HL-60/S4 treated with phorbol 12-myristate 13-acetate at 8.2 ng/mL for 4 days and 3 days (cell line): ENCODE data around the gene JAM2.
"Not testable (repeated sequence)": the region's sequence is repeated elsewhere in the genome, so short reads cannot be mapped to it uniquely, and the experiment has no call there.

Source experiments
- in situ Hi-C: fragments of 300-500 bp; cut with MboI; formaldehyde crosslinking; loops from 2 replicates; pipeline ENCODE4 v1.15.0; 2022; ENCODE audit warnings: low sequenced_read_pairs

The JAM2 gene, protein sequence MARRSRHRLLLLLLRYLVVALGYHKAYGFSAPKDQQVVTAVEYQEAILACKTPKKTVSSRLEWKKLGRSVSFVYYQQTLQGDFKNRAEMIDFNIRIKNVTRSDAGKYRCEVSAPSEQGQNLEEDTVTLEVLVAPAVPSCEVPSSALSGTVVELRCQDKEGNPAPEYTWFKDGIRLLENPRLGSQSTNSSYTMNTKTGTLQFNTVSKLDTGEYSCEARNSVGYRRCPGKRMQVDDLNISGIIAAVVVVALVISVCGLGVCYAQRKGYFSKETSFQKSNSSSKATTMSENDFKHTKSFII

DNA sequence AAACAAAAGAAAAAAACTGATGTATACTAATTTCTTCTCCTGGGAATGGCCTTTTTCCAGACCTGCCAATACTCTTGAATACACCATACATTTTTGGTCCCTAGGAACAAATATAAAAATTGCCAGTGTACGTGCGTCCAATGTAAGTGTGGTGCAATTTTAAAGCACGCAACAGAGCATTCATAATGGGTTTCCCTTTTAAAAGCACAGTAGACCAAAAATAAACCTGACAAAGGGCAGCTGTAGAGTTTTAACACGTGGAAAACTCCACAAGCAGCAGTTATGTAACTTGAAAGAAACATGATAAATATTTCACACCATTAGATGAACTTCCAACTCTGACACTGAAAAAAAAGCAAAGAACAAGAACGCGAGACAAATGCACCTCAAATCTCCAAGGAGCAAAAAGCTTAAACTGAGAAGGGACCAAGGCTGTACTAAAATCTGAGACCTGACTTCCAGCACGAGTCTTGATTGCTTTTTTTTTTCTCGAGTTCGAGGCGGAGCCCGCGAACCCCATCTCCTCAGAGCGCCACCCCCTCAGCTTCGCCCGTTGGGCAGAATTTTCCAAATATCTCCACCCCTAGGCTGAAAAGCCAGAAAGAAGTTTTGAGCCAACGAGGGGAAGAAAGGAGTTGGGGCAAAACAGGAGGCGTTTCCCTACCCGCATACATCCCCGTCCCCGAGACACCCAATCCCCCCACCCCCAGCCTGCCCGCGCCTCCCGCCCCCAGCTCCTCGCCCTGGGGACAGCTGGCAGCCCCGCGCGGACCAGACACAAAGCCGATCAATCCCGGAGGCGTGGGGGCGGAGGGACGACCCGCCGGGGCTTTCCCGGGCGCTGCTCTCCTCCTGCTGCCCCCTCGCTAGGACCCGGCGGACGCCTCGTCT lies at the start of gene JAM2:
Gene JAM2, plus strand, starts transcription at position 599 of the 891 bp plus-strand sequence. CDS start 564 bp downstream, outside the sequence.
- in situ Hi-C loops: no loop called here

DNA sequence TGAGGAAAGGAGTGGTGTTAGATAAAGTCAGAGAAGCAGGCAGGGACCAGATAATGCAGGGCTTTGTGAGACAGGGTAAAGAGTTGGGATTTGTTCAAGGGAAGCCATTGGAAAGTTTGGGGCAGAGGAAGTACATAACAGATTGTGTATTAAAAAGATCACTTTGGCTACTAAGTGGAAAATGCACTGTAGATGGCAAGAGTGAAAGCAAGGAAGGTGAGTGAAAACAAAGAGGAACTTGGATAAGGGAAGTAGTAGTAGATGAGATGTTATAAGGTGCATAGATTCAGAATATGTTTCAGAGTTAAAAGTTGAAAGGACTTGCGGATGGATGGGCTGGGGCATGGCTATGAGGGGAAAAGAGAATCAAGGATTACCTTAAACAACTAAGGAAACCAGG lies 49.2 kb upstream of the JAM2 start:
- in situ Hi-C loops: no loop called here

DNA sequence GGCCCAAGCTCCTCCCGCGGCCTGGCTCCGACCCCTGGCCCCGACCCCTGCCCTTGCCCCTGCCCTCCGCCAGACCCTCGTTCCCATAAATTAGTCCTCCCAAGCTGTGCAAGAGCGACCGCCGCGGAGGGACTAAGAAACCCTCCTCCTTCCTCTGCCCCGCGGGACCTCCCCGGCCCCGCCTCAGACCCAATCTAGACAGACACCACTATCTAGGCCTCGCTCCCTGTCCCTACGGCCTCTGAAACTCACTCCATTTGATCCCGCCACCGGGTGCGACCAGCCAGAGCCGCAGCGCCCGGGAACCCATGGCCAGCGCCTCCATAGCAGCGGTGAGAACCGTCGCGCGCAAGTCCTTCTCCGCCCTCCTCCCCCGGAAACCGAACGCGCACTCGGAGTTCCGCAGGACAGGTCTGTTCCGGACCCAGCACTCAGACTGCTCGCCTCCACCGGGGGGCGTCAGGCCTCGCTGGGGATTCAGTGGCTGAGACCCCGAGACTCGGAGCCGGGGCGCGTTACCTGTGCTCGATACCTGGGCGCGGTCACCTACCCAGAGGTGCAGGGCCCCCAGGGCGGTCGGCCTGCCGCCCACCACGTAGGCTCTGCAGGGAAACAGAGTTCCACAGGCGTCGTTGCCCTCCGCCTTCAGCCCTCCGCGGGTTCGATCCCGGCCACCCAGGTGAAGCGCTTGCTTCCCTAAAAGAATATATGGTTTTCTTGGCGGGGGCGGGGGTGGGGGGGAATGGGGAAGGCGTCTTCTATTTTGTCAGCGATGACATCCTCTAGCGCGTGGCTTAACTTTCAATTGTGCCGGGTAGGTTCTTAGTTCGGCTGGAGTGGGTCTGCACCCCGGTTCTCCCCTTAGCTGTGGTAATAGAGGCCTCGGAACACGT lies 31.7 kb upstream of the JAM2 start, which contains the start of gene MRPL39:
Gene MRPL39, minus strand, starts transcription at position 331 of the 893 bp plus-strand sequence. Its CDS starts 6 bp downstream, at position 325.
- in situ Hi-C loops: loop anchor here (10.0 to 25.0 kb wide), 2 partner anchors 105 to 257 kb away; no protein-coding TSS in a partner anchor

DNA sequence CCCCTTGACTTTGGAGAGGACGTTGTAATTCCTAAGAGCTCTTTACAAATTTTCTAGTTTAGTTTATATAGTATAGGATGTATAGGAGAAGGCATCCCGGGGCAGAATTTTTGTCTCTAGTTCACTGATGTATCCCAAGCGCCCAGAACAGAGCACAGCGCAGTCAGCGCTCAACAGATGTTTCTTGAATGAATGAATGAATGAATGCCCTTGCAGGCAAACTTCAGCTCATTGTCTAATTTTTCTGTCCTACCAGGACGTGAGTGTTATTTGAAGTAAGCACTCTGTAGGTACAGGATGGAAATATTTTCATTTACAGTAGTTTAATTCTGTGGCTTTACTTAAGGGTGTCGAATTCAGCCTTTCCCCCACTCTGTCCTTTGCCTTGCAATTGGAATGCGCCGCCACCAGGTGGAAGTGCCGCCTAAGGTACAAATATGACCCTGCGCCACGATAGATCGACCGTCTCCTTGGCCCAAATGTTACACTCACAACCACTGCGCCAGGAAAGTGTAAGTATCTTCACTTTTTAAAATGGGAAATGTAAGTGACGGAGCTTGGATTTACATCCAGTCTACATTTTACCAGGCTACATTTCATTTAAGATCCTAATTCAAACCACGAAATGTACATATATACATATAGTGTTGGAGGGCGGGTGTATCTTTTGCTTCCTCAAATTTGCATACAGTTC lies 30.9 kb upstream of the JAM2 start:
- in situ Hi-C loops: loop anchor here (10.0 to 25.0 kb wide), 2 partner anchors 104 to 257 kb away; no protein-coding TSS in a partner anchor

DNA sequence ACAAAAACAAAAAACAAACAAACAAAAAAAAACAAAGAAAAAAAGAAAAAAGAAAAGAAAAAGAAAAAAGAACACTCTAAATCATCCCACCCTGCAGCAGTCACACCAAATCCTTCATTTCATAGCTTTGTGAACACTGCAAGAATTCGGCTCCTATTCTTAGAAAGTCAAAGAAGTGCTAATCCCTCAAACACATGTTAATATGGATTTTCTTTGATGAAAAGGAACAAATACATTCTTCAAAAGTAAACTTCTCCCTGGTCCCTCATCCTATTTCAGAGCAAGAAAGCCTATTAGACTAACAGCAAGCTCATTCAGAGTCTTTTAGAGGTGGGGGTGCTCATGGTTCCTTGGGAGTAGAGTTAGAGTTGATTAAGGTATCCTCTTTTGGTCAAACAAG lies 24.6 kb upstream of the JAM2 start:
- in situ Hi-C loops: loop anchor here (25.0 kb wide), 1 partner anchor 98 kb away; no protein-coding TSS in a partner anchor

DNA sequence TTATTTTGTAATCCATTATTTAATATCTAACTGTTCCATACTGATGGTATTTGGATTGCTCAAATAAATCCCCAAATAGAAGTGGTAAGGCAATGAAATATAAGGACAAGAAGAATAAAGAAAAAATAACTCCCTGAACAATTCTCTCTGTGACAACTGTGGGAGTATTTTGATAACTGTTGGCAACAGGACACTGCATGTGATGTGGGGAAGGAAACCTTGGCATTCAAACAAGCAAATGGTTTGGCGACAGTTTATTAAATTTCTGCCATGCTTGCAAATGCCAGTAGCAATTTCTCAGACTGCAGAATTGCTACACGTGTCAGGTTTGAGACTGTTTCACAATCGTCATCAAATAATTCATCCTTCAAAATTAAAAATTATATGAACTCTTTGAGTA lies 23.2 kb upstream of the JAM2 start:
- in situ Hi-C loops: loop anchor here (25.0 kb wide), 1 partner anchor 96 kb away; no protein-coding TSS in a partner anchor

DNA sequence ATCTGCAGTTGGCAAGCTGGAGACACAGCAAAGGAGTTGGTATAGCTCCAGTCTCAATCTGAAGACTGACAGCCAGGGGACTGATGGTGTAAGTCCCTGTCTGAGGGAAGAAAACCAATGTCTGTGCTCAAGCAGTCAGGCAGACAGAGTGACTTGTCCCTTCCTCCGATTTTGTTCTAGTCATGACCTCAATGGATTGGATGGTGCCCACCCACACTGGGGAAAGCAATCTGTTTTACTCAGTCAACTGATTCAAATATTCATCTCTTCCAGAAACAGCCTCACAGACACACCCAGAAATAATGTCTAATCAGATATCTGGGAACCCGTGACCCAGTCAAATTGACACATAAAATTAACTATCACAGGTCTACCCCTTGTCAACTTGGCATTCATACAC lies 19.9 kb upstream of the JAM2 start:
- in situ Hi-C loops: loop anchor here (25.0 kb wide), 1 partner anchor 93 kb away; no protein-coding TSS in a partner anchor

DNA sequence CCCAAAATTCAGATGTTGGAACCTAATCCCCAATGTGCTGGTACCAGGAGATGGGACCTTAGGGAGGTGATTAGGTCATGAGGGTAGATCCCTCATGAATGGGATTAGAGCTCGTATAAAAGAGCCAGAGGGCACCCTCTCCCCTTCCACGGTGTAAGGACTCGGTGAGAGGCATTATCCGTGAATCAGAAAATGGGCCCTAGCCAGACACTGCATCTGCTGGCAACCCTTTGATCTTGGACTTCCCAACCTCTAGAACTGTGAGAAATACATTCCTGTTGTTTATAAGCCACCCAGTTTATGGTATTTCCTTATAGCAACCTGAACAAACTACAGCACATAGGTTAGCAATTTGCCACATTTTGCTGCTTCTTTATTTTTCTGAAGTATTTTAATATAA lies 14.5 kb upstream of the JAM2 start:
- in situ Hi-C loops: loop anchor here (25.0 kb wide), 1 partner anchor 88 kb away; no protein-coding TSS in a partner anchor

DNA sequence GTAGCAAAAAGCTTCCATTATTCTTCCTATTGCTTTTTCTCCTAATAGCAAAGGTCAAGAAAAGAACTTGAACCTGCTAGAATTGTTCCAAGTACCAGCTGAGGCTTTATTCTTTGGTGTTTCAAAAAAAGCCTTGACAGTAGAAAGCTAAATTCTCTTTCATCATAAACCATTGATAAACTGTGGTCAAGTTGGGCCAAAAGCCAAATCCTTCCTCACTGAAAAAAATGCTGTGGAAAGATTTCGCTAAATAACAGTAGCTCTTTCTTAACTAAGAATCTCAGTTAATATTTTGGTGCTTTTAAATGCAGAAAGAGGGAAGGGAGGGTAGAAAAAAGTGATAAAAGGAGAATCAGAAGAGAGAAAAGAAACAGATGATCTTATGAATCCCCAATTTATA lies 14.0 kb upstream of the JAM2 start:
- in situ Hi-C loops: no loop called here

DNA sequence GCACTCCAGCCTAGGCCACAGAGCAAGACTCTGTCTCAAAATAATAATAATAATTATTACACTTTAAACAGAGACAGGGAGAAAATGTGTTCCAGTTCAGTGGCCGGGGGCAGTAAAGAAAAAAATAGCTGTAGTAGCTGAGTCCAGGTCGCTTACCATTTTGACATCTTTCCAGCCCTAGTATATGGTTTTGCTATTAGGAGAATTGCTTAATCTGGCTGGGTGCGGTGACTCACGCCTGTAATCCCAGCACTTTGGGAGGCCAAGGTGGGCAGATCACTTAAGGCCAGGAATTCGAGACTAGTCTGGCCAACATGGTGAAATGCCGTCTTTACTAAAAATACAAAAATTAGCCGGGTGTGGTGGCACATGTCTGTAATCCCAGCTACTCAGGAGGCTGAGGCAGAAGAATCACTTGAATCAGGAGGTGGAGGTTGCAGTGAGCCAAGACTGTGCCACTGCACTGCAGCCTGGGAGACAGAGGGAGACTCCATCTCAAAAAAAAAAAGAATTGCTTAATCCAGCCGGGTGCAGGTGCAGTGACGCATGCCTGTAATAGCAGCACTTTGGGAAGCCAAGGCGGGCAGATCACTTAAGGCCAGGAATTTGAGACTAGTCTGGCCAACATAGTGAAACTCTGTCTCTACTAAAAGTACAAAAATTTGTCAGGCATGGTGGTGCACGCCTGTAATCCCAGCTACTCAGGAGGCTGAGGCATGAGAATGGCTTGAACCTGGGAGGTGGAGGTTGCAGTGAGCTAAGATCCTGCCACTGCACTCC lies 13.1 kb upstream of the JAM2 start:
- in situ Hi-C loops: not testable (repeated sequence)

DNA sequence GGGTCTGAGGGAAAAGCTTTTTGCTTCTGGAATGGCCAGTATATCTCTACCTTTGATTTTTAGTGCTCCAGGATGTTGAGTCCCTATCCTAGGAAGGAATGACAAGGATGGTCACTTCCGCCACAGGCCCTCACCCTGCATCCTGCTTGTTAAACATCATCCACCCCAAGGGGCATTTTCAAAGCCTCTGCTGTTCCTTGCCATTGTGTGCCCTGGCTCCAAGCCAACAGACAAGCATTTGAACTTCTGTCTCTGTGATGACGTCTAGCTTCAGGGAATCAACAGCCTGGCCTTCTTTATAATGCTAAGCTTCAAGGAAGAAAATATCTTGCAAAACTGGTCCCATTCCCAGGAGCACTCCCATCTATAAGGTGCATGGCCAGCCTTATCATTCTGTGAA lies 12.3 kb upstream of the JAM2 start:
- in situ Hi-C loops: no loop called here

DNA sequence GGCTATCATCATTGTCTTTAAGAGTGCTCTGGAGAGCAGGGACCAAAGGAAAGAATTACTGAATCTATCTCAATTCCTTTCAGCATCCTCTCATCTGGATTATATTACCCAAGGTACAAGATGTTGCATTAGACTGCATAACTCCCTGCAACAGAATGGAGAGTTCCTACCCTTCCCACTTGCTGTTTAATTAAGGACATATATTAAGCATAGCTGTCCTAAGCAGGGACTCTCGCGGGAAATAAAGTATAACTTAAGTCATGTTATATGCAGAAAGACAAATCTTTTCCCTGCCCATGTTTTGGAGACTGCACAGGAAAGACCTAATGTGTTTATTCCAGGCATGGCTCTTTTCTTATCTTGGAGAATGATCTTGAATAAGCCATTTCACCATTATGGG lies 6.8 kb upstream of the JAM2 start:
- in situ Hi-C loops: no loop called here

DNA sequence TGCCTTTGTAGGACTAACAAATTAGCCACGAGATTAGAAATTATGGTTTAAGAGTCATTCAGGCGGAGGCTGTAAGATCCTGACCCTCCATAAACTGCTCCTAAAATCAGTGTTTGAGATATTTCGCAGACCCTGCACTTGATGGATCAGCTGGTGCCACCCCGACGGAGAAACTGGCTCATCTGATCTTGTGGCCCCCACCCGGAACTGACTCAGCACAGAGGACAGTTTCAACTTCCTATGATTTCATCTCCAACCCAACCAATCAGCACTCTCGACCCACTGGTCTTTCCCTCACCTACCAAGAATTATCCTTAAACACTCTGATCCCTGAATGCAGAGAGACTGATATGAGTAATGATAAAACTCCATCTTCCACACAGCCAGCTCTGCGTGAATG lies 3.7 kb upstream of the JAM2 start:
- in situ Hi-C loops: no loop called here

DNA sequence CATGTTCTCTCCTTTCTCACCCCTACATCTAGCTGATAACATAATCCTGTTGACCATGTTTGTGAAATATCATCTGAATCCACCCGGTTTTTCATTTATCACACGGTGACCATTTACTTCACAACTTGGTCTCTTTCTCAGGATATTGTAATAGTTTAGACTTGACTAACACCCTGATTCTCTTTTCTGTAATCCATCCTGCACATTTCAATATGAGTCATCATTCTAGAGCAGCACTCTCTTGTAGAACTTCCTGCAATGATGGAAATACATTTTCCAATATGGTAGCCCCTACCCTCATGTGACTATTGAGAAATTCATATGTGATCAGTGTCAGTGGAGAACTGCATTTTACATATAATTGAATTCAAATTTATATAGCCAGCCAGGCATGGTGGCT lies 2.3 kb upstream of the JAM2 start:
- in situ Hi-C loops: no loop called here

DNA sequence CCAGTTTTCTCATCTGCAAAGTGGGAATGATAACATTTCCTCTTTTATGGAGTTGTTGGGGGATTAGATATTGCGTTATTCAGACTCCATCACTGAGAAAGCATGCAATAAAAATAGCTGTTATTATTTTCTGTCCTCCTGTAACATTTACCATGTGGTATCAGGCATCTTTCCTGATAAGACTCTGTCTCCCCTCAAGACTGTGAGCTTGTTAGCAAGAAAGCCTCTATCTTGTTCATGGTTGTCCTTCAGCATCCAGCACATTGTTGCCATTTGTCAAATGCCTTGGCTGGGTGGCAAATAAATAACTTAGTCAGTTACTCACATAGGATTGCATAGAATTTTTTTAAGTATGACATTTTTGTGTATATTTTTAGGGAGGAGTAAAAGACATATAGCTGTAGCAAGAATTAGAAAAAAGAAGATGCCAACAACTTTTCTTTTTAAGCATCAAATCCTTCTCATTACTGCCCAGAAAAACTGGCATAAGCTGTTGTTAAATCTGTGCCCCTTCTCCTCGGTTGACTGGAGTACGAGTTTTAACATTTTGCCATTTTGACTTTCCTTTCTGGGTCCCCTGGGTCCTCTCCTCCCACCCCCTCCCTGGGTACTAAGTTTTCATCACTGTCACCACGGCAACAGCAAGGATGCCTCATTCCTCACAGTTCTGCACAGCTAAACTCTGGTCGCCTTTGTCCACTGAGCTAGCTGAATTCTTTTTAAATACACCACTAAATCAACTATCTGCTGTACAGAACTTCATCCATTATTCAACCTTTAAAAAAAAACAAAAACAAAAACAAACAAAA lies 1.0 kb upstream of the JAM2 start:
- in situ Hi-C loops: no loop called here

DNA sequence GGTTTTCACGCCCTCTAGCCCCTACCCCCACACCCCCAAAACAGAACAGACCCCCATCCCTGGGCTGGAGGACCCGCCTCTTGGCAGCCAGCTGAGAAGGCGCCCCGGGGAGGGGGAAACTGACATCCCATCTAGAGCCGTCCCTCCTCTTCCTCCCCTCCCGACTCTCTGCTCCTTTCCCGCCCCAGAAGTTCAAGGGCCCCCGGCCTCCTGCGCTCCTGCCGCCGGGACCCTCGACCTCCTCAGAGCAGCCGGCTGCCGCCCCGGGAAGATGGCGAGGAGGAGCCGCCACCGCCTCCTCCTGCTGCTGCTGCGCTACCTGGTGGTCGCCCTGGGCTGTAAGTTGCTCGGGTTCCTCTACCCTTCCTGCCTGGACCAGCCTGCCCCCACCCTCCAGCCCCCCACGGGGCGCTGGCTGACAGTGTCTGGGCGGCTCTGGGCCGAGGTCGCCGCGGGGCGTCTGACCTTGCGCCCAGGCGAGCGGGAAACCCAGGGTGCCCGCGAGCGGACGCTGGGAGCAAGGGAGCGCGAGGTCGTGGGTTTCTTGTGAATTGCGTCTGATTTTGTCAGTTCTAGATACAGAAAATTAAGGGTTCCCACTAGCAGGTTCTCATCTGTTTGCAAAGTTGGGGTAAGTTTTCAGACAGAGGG lies 618 bp downstream of the JAM2 start:
- in situ Hi-C loops: no loop called here

DNA sequence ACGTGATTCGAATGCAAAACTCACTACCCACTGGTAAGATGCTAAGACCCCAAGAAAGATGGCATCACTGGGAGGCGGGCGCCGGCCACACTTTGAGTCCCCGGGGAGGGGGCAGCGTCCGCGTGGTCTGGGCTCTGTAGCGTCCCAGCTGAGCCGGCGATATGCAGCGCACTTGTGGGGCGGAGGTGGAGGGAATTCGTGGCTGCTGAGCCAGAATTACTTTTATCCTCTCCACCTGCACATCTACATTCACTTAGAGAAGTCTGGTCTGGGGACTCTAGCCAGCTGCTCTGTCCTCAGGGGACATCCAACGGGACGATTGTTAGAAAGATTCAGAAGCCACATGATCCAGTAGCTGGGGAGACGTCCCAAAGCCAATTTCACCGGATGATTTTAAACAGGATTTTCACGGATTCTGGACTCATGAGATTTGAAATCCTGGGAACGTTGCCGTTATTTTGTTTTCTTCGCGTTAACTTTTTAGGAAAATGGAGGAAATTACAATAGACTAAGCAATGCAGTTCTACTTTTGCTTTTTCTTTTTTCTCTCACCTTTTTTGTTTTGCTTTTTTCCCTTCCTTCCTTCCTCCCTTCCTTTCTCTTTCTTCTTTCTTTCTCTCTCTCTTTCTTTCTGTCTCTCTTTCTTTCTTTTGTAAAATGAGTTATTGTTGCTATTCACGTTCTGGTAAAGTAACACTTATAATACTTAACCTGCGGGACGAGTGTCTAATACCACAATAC lies 1.3 kb downstream of the JAM2 start:
- in situ Hi-C loops: no loop called here
